H1 (cell line): ENCODE results near the gene GABRG3. TPM values are rescaled to one million over a fixed set of nuclear protein-coding genes. Genes with fewer than 3 reads are reported as not detected.

Experiments
- CTCF ChIA-PET: fragments of 300-600 bp; sonication (Branson Sonifier 250); formaldehyde crosslinking; loops from one replicate; lab custom pipeline; 2021; ENCODE audit not compliant: partially characterized antibody; lab: Charles Lee
- POLR2A ChIA-PET: fragments of 300-600 bp; sonication (Branson Sonifier 250); formaldehyde crosslinking; loops from one replicate; lab custom pipeline; 2021; ENCODE audit warnings: inconsistent platforms; ENCODE audit not compliant: partially characterized antibody; lab: Charles Lee
- DNase-seq, 2 experiments: peaks; one replicate each; pipeline versions ENCODE4 v3.0.0 to v3.0.0-alpha.2; 2010 to 2022; ENCODE audit warnings: low spot score in 2 of 2, low read depth in 1 of 2, mixed read lengths in 1 of 2
- FAIRE-seq: peaks from 2 replicates; lab custom pipeline; 2011; peaks lifted over from hg19 to GRCh38; lab: Jason Lieb, UNC
- H2AFZ ChIP-seq: 2 replicates; pipeline ENCODE4 v1.8.1; 2012; ENCODE audit warnings: low read length, inconsistent platforms
- H2AK5ac ChIP-seq: 2 replicates; pipeline ENCODE4 v1.6.1; 2013; ENCODE audit warnings: low read depth, low read length
- H2BK120ac ChIP-seq: replicated peaks from 2 replicates; pipeline ENCODE3; 2013; ENCODE audit warnings: low read depth, low read length, inconsistent platforms
- H2BK12ac ChIP-seq: 2 replicates; pipeline ENCODE4 v1.6.1; 2013; ENCODE audit warnings: low read depth, low read length
- H2BK15ac ChIP-seq: 2 replicates; pipeline ENCODE4 v1.6.1; 2013; ENCODE audit warnings: low read length
- H2BK20ac ChIP-seq: 2 replicates; pipeline ENCODE4 v1.6.1; 2013; ENCODE audit warnings: low read length
- H2BK5ac ChIP-seq: 2 replicates; pipeline ENCODE4 v1.6.1; 2013; ENCODE audit warnings: low read depth, low read length
- H3K14ac ChIP-seq: 2 replicates; pipeline ENCODE4 v1.6.1; 2013; ENCODE audit warnings: inconsistent platforms; ENCODE audit not compliant: insufficient read length
- H3K18ac ChIP-seq: 2 replicates; pipeline ENCODE4 v1.6.1; 2013; ENCODE audit warnings: low read length; ENCODE audit errors: extremely low read depth
- H3K23ac ChIP-seq: 2 replicates; pipeline ENCODE4 v1.6.1; 2013; ENCODE audit warnings: inconsistent platforms; ENCODE audit not compliant: insufficient read length
- H3K23me2 ChIP-seq: 2 replicates; pipeline ENCODE4 v1.6.1; 2013; ENCODE audit warnings: low read depth, low read length
- H3K27ac ChIP-seq: 2 replicates; pipeline ENCODE4 v1.6.1; 2011; ENCODE audit warnings: low read depth, low read length, inconsistent platforms
- H3K27me3 ChIP-seq, 4 experiments: replicated peaks in 1 of 4; 1 replicate in 1 of 4; 2 replicates in 3 of 4; pipeline versions ENCODE4 v1.6.1 to v1.8.1; 2011 to 2013; ENCODE audit warnings: low read length in 3 of 4, mild to moderate bottlenecking in 3 of 4, inconsistent platforms in 2 of 4, mixed read lengths in 2 of 4, moderate library complexity in 1 of 4; ENCODE audit not compliant: control insufficient read depth in 3 of 4, insufficient read depth in 3 of 4; ENCODE audit errors: extremely low read depth in 1 of 4
- H3K36me3 ChIP-seq, 4 experiments: 2 replicates each; pipeline versions ENCODE4 v1.6.1 to v1.8.1; 2011 to 2013; ENCODE audit warnings: mild to moderate bottlenecking in 4 of 4, low read length in 3 of 4, moderate library complexity in 2 of 4, control low read depth in 1 of 4, inconsistent platforms in 1 of 4; ENCODE audit not compliant: insufficient read depth in 4 of 4, control insufficient read depth in 2 of 4
- H3K4ac ChIP-seq: replicated peaks from 2 replicates; pipeline ENCODE3; 2013; ENCODE audit warnings: low read length, low read depth, mixed read lengths, inconsistent platforms; ENCODE audit not compliant: insufficient read length
- H3K4me1 ChIP-seq, 4 experiments: replicated peaks in 1 of 4; 1 replicate in 1 of 4; 2 replicates in 3 of 4; pipeline versions ENCODE4 v1.6.1 to v1.8.1; 2011 to 2013; ENCODE audit warnings: low read length in 3 of 4, inconsistent platforms in 2 of 4, mixed read lengths in 1 of 4; ENCODE audit not compliant: insufficient read depth in 4 of 4, control insufficient read depth in 3 of 4
- H3K4me2 ChIP-seq, 2 experiments: 2 replicates each; pipeline versions ENCODE4 v1.6.1 to v1.8.1; 2011 to 2013; ENCODE audit warnings: low read depth in 2 of 2, low read length in 2 of 2, control low read depth in 1 of 2, inconsistent platforms in 1 of 2, mild to moderate bottlenecking in 1 of 2; ENCODE audit not compliant: insufficient read depth in 1 of 2
- H3K4me3 ChIP-seq, 4 experiments: fragments of 200-600, 300-600 bp in 1 of 4; sonication (generic), shearing (Covaris generic), sonication (Bioruptor Twin) in 1 of 4; 2 replicates each; pipeline versions ENCODE4 v1.5.1 to v1.8.1; 2011 to 2016; ENCODE audit warnings: low read length in 4 of 4, low read depth in 3 of 4, control low read depth in 2 of 4, inconsistent platforms in 2 of 4, mild to moderate bottlenecking in 2 of 4, mixed read lengths in 1 of 4, moderate library complexity in 1 of 4; ENCODE audit not compliant: insufficient read depth in 2 of 4; ENCODE audit errors: extremely low read depth in 1 of 4
- H3K56ac ChIP-seq: replicated peaks from 2 replicates; pipeline ENCODE3; 2013; ENCODE audit warnings: low read depth, mild to moderate bottlenecking, mixed read lengths, low read length, inconsistent platforms; ENCODE audit not compliant: insufficient read length
- H3K79me1 ChIP-seq: 2 replicates; pipeline ENCODE4 v1.6.1; 2013; ENCODE audit warnings: low read depth, low read length, control low read depth
- H3K79me2 ChIP-seq, 2 experiments: 2 replicates each; pipeline versions ENCODE4 v1.6.1 to v1.8.1; 2012 to 2013; ENCODE audit warnings: low read length in 2 of 2, mild to moderate bottlenecking in 2 of 2, inconsistent platforms in 1 of 2; ENCODE audit not compliant: insufficient read depth in 2 of 2, control insufficient read depth in 1 of 2
- H3K9ac ChIP-seq, 4 experiments: replicated peaks in 1 of 4; 1 replicate in 1 of 4; 2 replicates in 3 of 4; pipeline versions ENCODE4 v1.6.1 to v1.8.1; 2011 to 2013; ENCODE audit warnings: low read depth in 3 of 4, low read length in 3 of 4, control low read depth in 2 of 4, mild to moderate bottlenecking in 2 of 4, moderate library complexity in 2 of 4, inconsistent platforms in 1 of 4; ENCODE audit errors: extremely low read depth in 1 of 4
- H3K9me3 ChIP-seq, 2 experiments: 2 replicates each; pipeline versions ENCODE4 v1.6.1 to v1.8.1; 2012 to 2013; ENCODE audit warnings: mild to moderate bottlenecking in 2 of 2, moderate library complexity in 2 of 2, control low read depth in 1 of 2, inconsistent platforms in 1 of 2, low read depth in 1 of 2, low read length in 1 of 2, mixed read lengths in 1 of 2; ENCODE audit not compliant: insufficient read depth in 2 of 2
- H4K20me1 ChIP-seq, 2 experiments: replicated peaks in 1 of 2; 2 replicates each; pipeline versions ENCODE3 to v1.8.1; 2011 to 2013; ENCODE audit warnings: inconsistent platforms in 2 of 2, low read length in 2 of 2, mild to moderate bottlenecking in 1 of 2; ENCODE audit not compliant: insufficient read depth in 2 of 2, control insufficient read depth in 1 of 2
- H4K5ac ChIP-seq: 2 replicates; pipeline ENCODE4 v1.6.1; 2013; ENCODE audit warnings: low read length, low read depth, mixed read lengths, inconsistent platforms; ENCODE audit not compliant: insufficient read length
- H4K8ac ChIP-seq: 2 replicates; pipeline ENCODE4 v1.8.0; 2013; ENCODE audit warnings: mild to moderate bottlenecking, moderate library complexity, low read length, inconsistent platforms; ENCODE audit not compliant: insufficient read depth; ENCODE audit errors: extremely low read depth
- H4K91ac ChIP-seq: replicated peaks from 2 replicates; pipeline ENCODE3; 2013; ENCODE audit warnings: low read length, mixed read lengths, inconsistent platforms; ENCODE audit not compliant: insufficient read length
- EP300 ChIP-seq, 2 experiments: IDR thresholded peaks; 1 replicate in 1 of 2; 2 replicates in 1 of 2; pipeline ENCODE4 v1.6.1; 2011 to 2012; ENCODE audit warnings: low read depth in 2 of 2, low read length in 2 of 2, mild to moderate bottlenecking in 2 of 2, borderline replicate concordance in 1 of 2, inconsistent platforms in 1 of 2, moderate library complexity in 1 of 2
- GABPA ChIP-seq: IDR thresholded peaks from 2 replicates; pipeline ENCODE4 v1.6.1; 2011; ENCODE audit warnings: mild to moderate bottlenecking, low read length, moderate library complexity, borderline replicate concordance; ENCODE audit not compliant: insufficient read depth
- GTF2F1 ChIP-seq: IDR thresholded peaks from 2 replicates; pipeline ENCODE4 v1.6.1; 2012; ENCODE audit warnings: low read depth, low read length, improper control_type of control experiment, borderline replicate concordance
- JUND ChIP-seq: IDR thresholded peaks from 2 replicates; pipeline ENCODE4 v1.6.1; 2011; ENCODE audit warnings: mild to moderate bottlenecking, improper control_type of control experiment, low read length
- MAFK ChIP-seq: IDR thresholded peaks from 2 replicates; pipeline ENCODE4 v1.6.1; 2012; ENCODE audit warnings: low read depth, mild to moderate bottlenecking, improper control_type of control experiment, low read length
- NRF1 ChIP-seq: IDR thresholded peaks from 2 replicates; pipeline ENCODE4 v1.6.1; 2011; ENCODE audit warnings: mild to moderate bottlenecking, low read depth, low read length, improper control_type of control experiment
- POLR2AphosphoS5 ChIP-seq: IDR thresholded peaks from 2 replicates; pipeline ENCODE4 v1.6.1; 2011; ENCODE audit warnings: low read depth, low read length
- RBBP5 ChIP-seq: IDR thresholded peaks from 2 replicates; pipeline ENCODE4 v1.7.1; 2012; ENCODE audit warnings: low read depth, mild to moderate bottlenecking, inconsistent platforms, low read length, moderate library complexity, borderline replicate concordance
- RNF2 ChIP-seq: fragments of 200-900, 300-1000 bp; sonication (generic); IDR thresholded peaks from 2 replicates; pipeline ENCODE4 v1.7.1; 2016; ENCODE audit warnings: borderline replicate concordance, low read depth, mild to moderate bottlenecking, antibody characterized with exemption, low read length; ENCODE audit not compliant: poor library complexity, severe bottlenecking; ENCODE audit errors: missing control alignments
- SP1 ChIP-seq: IDR thresholded peaks from 2 replicates; pipeline ENCODE4 v1.6.1; 2011; ENCODE audit warnings: low read depth, low read length
- SP4 ChIP-seq: IDR thresholded peaks from 2 replicates; pipeline ENCODE4 v1.6.1; 2012; ENCODE audit warnings: low read length, inconsistent platforms
- SUZ12 ChIP-seq: fragments of 200-600 bp; sonication (generic); IDR thresholded peaks from 2 replicates; pipeline ENCODE4 v1.6.1; 2012; ENCODE audit warnings: mild to moderate bottlenecking, inconsistent platforms, low read length, moderate library complexity, mixed read lengths
- TBP ChIP-seq: IDR thresholded peaks from 2 replicates; pipeline ENCODE4 v1.6.1; 2011; ENCODE audit warnings: low read depth, low read length, improper control_type of control experiment
- YY1 ChIP-seq: IDR thresholded peaks from 2 replicates; pipeline ENCODE4 v1.6.1; 2011; ENCODE audit warnings: low read depth, mild to moderate bottlenecking, low read length
- WGBS, 2 experiments: shearing (Covaris generic) in 1 of 2; methylation state at CpG; one replicate each; pipeline versions ENCODE4 v1.1.6 to v1.1.7; 2013 to 2015; ENCODE audit warnings: low lambda C conversion rate in 2 of 2, mixed read lengths in 2 of 2, inconsistent platforms in 1 of 2, low coverage in 1 of 2, missing lambda C conversion rate in 1 of 2; ENCODE audit not compliant: insufficient replicate concordance in 2 of 2, insufficient coverage in 1 of 2, insufficient read length in 1 of 2; ENCODE audit errors: extremely low coverage in 1 of 2, missing lambda C conversion rate in 1 of 2; 5-methylcytosine and 5-hydroxymethylcytosine counted together
- polyA plus RNA-seq, 7 experiments: library from polyadenylated mRNA; depleted of rRNA in 3 of 7; stranded (reverse) in 5 of 7; unstranded in 2 of 7; fragments of >200 nt in 5 of 7; fragments of 200-250 nt in 2 of 7; gene quantifications; 1 replicate in 5 of 7; 2 replicates in 1 of 7; 4 replicates in 1 of 7; pipeline versions ENCODE4 v1.2.1 to v1.2.3, GENCODE V29; 2011 to 2013; ENCODE audit warnings: missing spikeins in 2 of 7, mixed read lengths in 2 of 7
- total RNA-seq: library from RNA; stranded (reverse); fragmentation: NEBNext Ultra II Directional; extraction: Animal tissue kit (Norgen Biotek cat#: 25700); gene quantifications from 2 replicates; pipeline ENCODE4 v1.2.1, GENCODE V29; 2021

GABRG3 gene
- total and polyA plus RNA-seq, 2 of the 8 experiments (the other 6 are each of a cell fraction or from before 2014, with no cell fraction given) = 0.17 to 0.80 TPM

GRCh38 chr15:27027229-27027628 lies 56.2 kb downstream of the GABRG3 start:
- TF ChIP-seq SUZ12 = no peak
- TF ChIP-seq SP1 = no peak
- no peak for TF ChIP-seq RNF2
- no peak for TF ChIP-seq JUND
- no peak for TF ChIP-seq MAFK
- no peak for TF ChIP-seq GTF2F1
- no peak for TF ChIP-seq SP4
- no peak for TF ChIP-seq YY1
- no peak for TF ChIP-seq GABPA
- no peak for TF ChIP-seq TBP
- TF ChIP-seq POLR2AphosphoS5 = no peak
- TF ChIP-seq NRF1 = no peak
- no peak for TF ChIP-seq RBBP5
- no peak for TF ChIP-seq EP300 (IDR thresholded peaks at IDR 0.05; ENCODE audit: borderline replicate concordance in 1 of 2, low read depth in 2 of 2, low read length in 2 of 2)
- Histone ChIP-seq H3K9me3 (no peaks in the 10 kb centered on the region), H2BK15ac (no peak overlapping the region), H2BK12ac (no peak overlapping the region), H2AFZ (no peak overlapping the region), H4K20me1 (no peaks in the 10 kb centered on the region), H3K18ac (no peak overlapping the region), H3K36me3 (no peaks in the 10 kb centered on the region), H4K5ac (no peak overlapping the region), H3K79me2 (no peaks in the 10 kb centered on the region), H3K4me2 (no peak overlapping the region), H4K8ac (no peak overlapping the region), H3K56ac (no peak overlapping the region), H3K14ac (no peak overlapping the region), H2BK5ac (no peak overlapping the region), H3K23me2 (no peaks in the 10 kb centered on the region), H3K23ac (no peak overlapping the region), H3K27me3 (no peaks in the 10 kb centered on the region), H3K4ac (no peak overlapping the region), H3K79me1 (no peaks in the 10 kb centered on the region), H2BK120ac (no peak overlapping the region), H3K4me3 (no peak overlapping the region), H3K4me1 (peaks cover 0 to 12% (median 5%) of the 10 kb centered on the region in 4 experiments; a peak in 4 of 7 replicates), H4K91ac (no peak overlapping the region), H3K27ac (no peak overlapping the region), H2BK20ac (no peak overlapping the region), H2AK5ac (no peak overlapping the region), H3K9ac (no peak overlapping the region)
- FAIRE-seq (no peak), DNase-seq (no peak)
- 52% methylated on average over 6 of the region's 6 CpGs; no CpG with 5 or more reads in 1 of the 2 experiments for WGBS, 2 experiments
- CTCF ChIA-PET = interaction anchor here (0.6 to 2.0 kb wide), 4 partner anchors 9 to 138 kb away, joined by 3 to 6 read pairs (median 6); no protein-coding TSS in a partner anchor
- POLR2A ChIA-PET = interaction anchor here (1.0 kb wide), 1 partner anchor 136 kb away, joined by 3 read pairs; no protein-coding TSS in a partner anchor
